Stimulated activated CD4-positive, alpha-beta T cell treated with anti-CD3 and anti-CD28 coated beads, Interleukin-1b, Interleukin-23, amount 100 ng/mL, for 24 hours (primary cell): Measurements from ENCODE around the gene SIL1.

Experiments
- DNase-seq, 4 experiments: peaks; one replicate each; pipeline ENCODE4 v3.0.0-alpha.2; 2020; ENCODE audit warnings: low read depth in 4 of 4, low spot score in 1 of 4

SIL1 gene

GRCh38 chr5:139146809-139147482 is 51.2 kb downstream of the SIL1 start:
- no peak for DNase-seq

GRCh38 chr5:139141446-139142204 is 56.5 kb downstream of the SIL1 start:
- no peak for DNase-seq

GRCh38 chr5:139140591-139141071 is 57.5 kb downstream of the SIL1 start:
- DNase-seq: no peak

- DNase-seq: no peak
Measured at GRCh38 chr5:139138809-139139208, 59.4 kb downstream of the SIL1 start.

- DNase-seq: no peak
Measured at GRCh38 chr5:139138109-139138508, 60.1 kb downstream of the SIL1 start.

GRCh38 chr5:139137697-139138096 is 60.5 kb downstream of the SIL1 start:
- no peak for DNase-seq

GRCh38 chr5:139134906-139135305 is 63.3 kb downstream of the SIL1 start:
- DNase-seq: no peak

- DNase-seq: no peak
Measured at GRCh38 chr5:139133282-139133681, 64.9 kb downstream of the SIL1 start.

GRCh38 chr5:139132515-139132914 is 65.7 kb downstream of the SIL1 start:
- DNase-seq: no peak

GRCh38 chr5:139131921-139132432 is 66.2 kb downstream of the SIL1 start:
- no peak for DNase-seq

- DNase-seq: no peak
Measured at GRCh38 chr5:139131465-139131864, 66.7 kb downstream of the SIL1 start.

GRCh38 chr5:139131062-139131461 is 67.1 kb downstream of the SIL1 start:
- no peak for DNase-seq

GRCh38 chr5:139130214-139130613 is 68.0 kb downstream of the SIL1 start:
- no peak for DNase-seq

- no peak for DNase-seq
Measured at GRCh38 chr5:139126711-139127111, 71.5 kb downstream of the SIL1 start.

- DNase-seq: no peak
Measured at GRCh38 chr5:139125991-139126390, 72.2 kb downstream of the SIL1 start.

- DNase-seq: no peak
Measured at GRCh38 chr5:139124774-139125520, 73.2 kb downstream of the SIL1 start.

GRCh38 chr5:139121120-139121519 is 77.0 kb downstream of the SIL1 start:
- no peak for DNase-seq

GRCh38 chr5:139120521-139120920 is 77.6 kb downstream of the SIL1 start:
- DNase-seq: no peak

GRCh38 chr5:139118804-139119203 is 79.4 kb downstream of the SIL1 start:
- no peak for DNase-seq

- no peak for DNase-seq
Measured at GRCh38 chr5:139117342-139117884, 80.8 kb downstream of the SIL1 start.

GRCh38 chr5:139116100-139116655 is 82.0 kb downstream of the SIL1 start:
- DNase-seq: no peak
